SU-DHL-6 (cell line): ENCODE results near the gene KLRC2.
"Not testable (repeated sequence)": the region's sequence is repeated elsewhere in the genome, so short reads cannot be mapped to it uniquely, and the experiment has no call there.

Experiments
- H2AFZ ChIP-seq: fragments of 200-600 bp; sonication (generic); 2 replicates; pipeline ENCODE4 v1.6.1; 2014; ENCODE audit warnings: low read depth, mild to moderate bottlenecking, moderate library complexity, mixed read lengths, antibody characterized with exemption, low read length; ENCODE audit not compliant: severe bottlenecking
- H3F3A ChIP-seq: fragments of 200-600 bp; shearing (Covaris generic); 2 replicates; pipeline ENCODE4 v1.6.0; 2016; ENCODE audit warnings: antibody characterized with exemption, mild to moderate bottlenecking; ENCODE audit not compliant: insufficient read depth
- H3K27ac ChIP-seq: fragments of 200-600 bp; sonication (generic); 2 replicates; pipeline ENCODE4 v1.5.1; 2016; ENCODE audit warnings: low read depth, mild to moderate bottlenecking, low read length, moderate library complexity, mixed read lengths
- H3K27me3 ChIP-seq: fragments of 200-600 bp; sonication (generic), shearing (Covaris generic); 2 replicates; pipeline ENCODE4 v1.6.0; 2014; ENCODE audit warnings: mild to moderate bottlenecking, low read length
- H3K36me3 ChIP-seq: fragments of 200-600 bp; sonication (generic); 2 replicates; pipeline ENCODE4 v1.6.1; 2014; ENCODE audit warnings: mild to moderate bottlenecking, low read length, mixed read lengths
- H3K4me2 ChIP-seq: fragments of 300-600, 200-600 bp; shearing (Covaris generic), sonication (generic); 2 replicates; pipeline ENCODE4 v1.6.0; 2014; ENCODE audit warnings: low read length, low read depth, mild to moderate bottlenecking; ENCODE audit not compliant: poor library complexity, severe bottlenecking
- H3K4me3 ChIP-seq: fragments of 200-600 bp; sonication (generic); 2 replicates; pipeline ENCODE4 v1.5.1; 2014; ENCODE audit warnings: antibody characterized with exemption, low read length, mild to moderate bottlenecking, mixed read lengths; ENCODE audit not compliant: insufficient read depth, poor library complexity, severe bottlenecking
- H3K79me2 ChIP-seq: fragments of 200-600 bp; sonication (generic); 2 replicates; pipeline ENCODE4 v1.6.1; 2014; ENCODE audit warnings: mild to moderate bottlenecking, low read length, moderate library complexity; ENCODE audit not compliant: insufficient read depth
- H3K9ac ChIP-seq: fragments of 200-600 bp; sonication (generic); 2 replicates; pipeline ENCODE4 v1.7.0; 2014; ENCODE audit warnings: mild to moderate bottlenecking, low read length
- H3K9me2 ChIP-seq: fragments of 200-600 bp; sonication (generic); replicated peaks from 2 replicates; pipeline ENCODE4 v1.6.1; 2014; ENCODE audit warnings: low read length; ENCODE audit not compliant: insufficient read depth
- H3K9me3 ChIP-seq: fragments of 200-600 bp; sonication (generic); 2 replicates; pipeline ENCODE4 v1.6.1; 2014; ENCODE audit warnings: low read length, mixed read lengths; ENCODE audit not compliant: insufficient read depth
- H4K20me1 ChIP-seq: fragments of 200-600 bp; sonication (generic); 2 replicates; pipeline ENCODE4 v1.6.1; 2014; ENCODE audit warnings: low read depth, mild to moderate bottlenecking, antibody characterized with exemption, low read length, moderate library complexity, mixed read lengths
- EZH2phosphoT487 ChIP-seq: fragments of 200-600 bp; sonication (generic), shearing (Covaris generic); conservative IDR thresholded peaks from 2 replicates; pipeline ENCODE4 v1.6.1; 2018; ENCODE audit warnings: mild to moderate bottlenecking, antibody characterized with exemption, low read length, moderate library complexity, mixed read lengths
- TF ChIP-seq, protein P1 (sequence below): fragments of 200-600 bp; sonication (generic); IDR thresholded peaks from one replicate; pipeline ENCODE4 v1.5.1; 2017; ENCODE audit warnings: antibody characterized with exemption, mild to moderate bottlenecking, low read length, moderate library complexity; ENCODE audit not compliant: insufficient read depth, poor library complexity, severe bottlenecking

The KLRC2 gene

DNA sequence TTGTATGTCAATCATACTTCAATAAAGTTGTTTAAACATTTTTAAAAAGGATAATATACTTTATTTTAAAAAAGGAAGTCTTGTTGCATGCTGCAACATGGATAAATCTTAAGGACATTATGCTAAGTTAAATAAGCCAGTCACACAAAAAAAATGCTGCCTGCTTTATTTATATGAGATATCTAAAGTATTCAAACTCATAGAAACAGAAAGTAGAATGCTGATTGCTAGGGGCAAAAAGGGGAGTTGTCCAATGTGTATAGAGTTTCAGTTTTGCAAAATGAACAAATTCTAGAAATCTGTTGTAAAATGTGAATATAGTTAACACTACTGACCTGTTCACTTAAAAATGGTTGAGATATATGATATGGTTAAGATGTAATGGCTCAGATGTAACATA is 35.0 kb downstream of the KLRC2 start:
- H3K9ac ChIP-seq = no peak overlapping the region
- H3K27me3 ChIP-seq = no peaks in the 10 kb centered on the region
- no peak overlapping the region for H2AFZ ChIP-seq
- H3K4me2 ChIP-seq = no peak overlapping the region
- no peaks in the 10 kb centered on the region for H4K20me1 ChIP-seq
- no peaks in the 10 kb centered on the region for H3K79me2 ChIP-seq
- H3K36me3 ChIP-seq = no peaks in the 10 kb centered on the region
- no peak overlapping the region for H3K4me3 ChIP-seq
- H3K27ac ChIP-seq = no peak overlapping the region
- no peaks in the 10 kb centered on the region for H3K9me2 ChIP-seq
- no peak for TF ChIP-seq EZH2phosphoT487
- TF ChIP-seq, protein P1, sequence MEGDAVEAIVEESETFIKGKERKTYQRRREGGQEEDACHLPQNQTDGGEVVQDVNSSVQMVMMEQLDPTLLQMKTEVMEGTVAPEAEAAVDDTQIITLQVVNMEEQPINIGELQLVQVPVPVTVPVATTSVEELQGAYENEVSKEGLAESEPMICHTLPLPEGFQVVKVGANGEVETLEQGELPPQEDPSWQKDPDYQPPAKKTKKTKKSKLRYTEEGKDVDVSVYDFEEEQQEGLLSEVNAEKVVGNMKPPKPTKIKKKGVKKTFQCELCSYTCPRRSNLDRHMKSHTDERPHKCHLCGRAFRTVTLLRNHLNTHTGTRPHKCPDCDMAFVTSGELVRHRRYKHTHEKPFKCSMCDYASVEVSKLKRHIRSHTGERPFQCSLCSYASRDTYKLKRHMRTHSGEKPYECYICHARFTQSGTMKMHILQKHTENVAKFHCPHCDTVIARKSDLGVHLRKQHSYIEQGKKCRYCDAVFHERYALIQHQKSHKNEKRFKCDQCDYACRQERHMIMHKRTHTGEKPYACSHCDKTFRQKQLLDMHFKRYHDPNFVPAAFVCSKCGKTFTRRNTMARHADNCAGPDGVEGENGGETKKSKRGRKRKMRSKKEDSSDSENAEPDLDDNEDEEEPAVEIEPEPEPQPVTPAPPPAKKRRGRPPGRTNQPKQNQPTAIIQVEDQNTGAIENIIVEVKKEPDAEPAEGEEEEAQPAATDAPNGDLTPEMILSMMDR = no peak
- H3K9me3 ChIP-seq = no peaks in the 10 kb centered on the region
- no peaks in the 10 kb centered on the region for H3F3A ChIP-seq

DNA sequence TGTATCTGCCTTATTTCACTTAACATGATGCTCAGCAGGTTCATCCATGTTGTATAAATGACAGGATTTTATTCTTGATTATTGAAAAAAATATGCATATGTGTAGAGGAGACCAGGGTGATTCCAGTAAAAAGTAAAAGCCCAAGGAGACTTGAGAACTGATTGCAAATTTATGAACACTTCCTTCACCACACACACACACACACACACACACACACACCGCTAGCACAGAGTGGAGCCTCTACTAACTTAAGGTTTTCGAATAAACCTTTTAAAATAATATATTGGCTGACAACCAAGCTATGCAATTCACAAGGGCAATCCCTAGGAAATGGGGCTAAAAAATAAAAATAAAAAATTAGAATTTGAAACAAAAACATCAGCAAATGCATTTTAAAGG is 37.6 kb downstream of the KLRC2 start:
- Histone ChIP-seq H3K9me3 (no peaks in the 10 kb centered on the region), H3K27me3 (no peaks in the 10 kb centered on the region), H3K36me3 (no peaks in the 10 kb centered on the region), H3K4me3 (no peak overlapping the region), H3K79me2 (no peaks in the 10 kb centered on the region), H3K4me2 (no peak overlapping the region), H2AFZ (no peak overlapping the region), H4K20me1 (no peaks in the 10 kb centered on the region), H3K9me2 (no peaks in the 10 kb centered on the region), H3K27ac (no peak overlapping the region), H3K9ac (no peak overlapping the region), H3F3A (no peaks in the 10 kb centered on the region)
- no peak for TF ChIP-seq EZH2phosphoT487
- TF ChIP-seq, protein P1 = no peak

DNA sequence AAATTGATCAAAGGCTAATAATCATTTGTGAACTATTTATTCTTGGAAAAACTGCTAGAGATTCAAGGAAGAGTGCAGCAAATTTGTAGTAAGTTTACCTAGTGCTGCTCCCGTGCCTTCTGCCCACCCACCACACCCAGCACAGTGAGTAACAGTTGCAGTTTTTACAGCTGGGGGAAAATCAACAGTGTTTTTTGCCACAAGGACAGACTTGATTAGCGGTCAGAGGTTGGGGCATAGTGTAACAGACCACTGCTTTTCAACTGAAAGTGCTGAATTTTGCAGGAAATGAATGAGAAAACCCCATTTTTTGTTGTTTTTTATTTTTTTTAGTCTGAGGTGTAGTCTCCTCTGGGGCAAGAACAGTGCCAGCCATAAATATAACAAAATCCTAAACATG is 38.5 kb downstream of the KLRC2 start:
- Histone ChIP-seq H3K9me3 (no peaks in the 10 kb centered on the region), H3F3A (no peaks in the 10 kb centered on the region), H3K27ac (no peak overlapping the region), H3K27me3 (no peaks in the 10 kb centered on the region), H4K20me1 (no peaks in the 10 kb centered on the region), H3K36me3 (no peaks in the 10 kb centered on the region), H2AFZ (no peak overlapping the region), H3K4me2 (no peak overlapping the region), H3K4me3 (no peak overlapping the region), H3K79me2 (no peaks in the 10 kb centered on the region), H3K9me2 (no peaks in the 10 kb centered on the region), H3K9ac (no peak overlapping the region)
- TF ChIP-seq, protein P1 = no peak
- no peak for TF ChIP-seq EZH2phosphoT487

DNA sequence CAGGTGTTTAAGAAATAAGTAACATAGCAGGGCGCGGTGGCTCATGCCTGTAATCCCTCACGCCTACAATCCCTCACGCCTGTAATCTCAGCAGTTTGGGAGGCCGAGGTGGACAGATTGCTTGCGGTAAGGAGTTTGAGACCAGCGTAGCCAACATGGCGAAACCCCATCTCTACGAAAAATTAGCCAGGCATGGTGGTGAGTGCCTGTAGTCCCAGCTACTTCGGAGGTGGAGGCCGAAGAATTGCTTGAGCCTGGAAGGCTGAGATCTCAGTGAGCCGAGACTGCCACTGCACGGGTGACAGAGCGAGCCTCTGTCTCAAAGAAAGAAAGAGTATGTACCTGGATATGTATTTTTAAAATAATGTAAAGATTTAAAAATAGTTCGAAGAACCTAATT is 39.6 kb downstream of the KLRC2 start:
- not testable (repeated sequence) for H3K9ac ChIP-seq, H3K9me2 ChIP-seq, H3K27ac ChIP-seq, H2AFZ ChIP-seq, H3K9me3 ChIP-seq, H3K79me2 ChIP-seq, H4K20me1 ChIP-seq, H3K27me3 ChIP-seq, H3F3A ChIP-seq, H3K4me3 ChIP-seq, H3K36me3 ChIP-seq, H3K4me2 ChIP-seq
